HEK293 (cell line): Measurements from ENCODE around the gene KIF13A.

Experiments used
- CTCF ChIA-PET: fragments of 350-600 bp; formaldehyde crosslinking; extraction: SDS; loops from one replicate; lab custom pipeline; 2021; ENCODE audit warnings: antibody characterized with exemption; lab: Yijun Ruan, JAX
- POLR2A ChIA-PET: fragments of 300-600 bp; formaldehyde crosslinking; extraction: SDS; loops from one replicate; lab custom pipeline; 2020; ENCODE audit warnings: antibody characterized with exemption, inconsistent platforms; lab: Yijun Ruan, JAX
- H3K27ac ChIP-seq: fragments of 200-500 bp; sonication (Bioruptor generic); 2 replicates; pipeline ENCODE4 v1.5.1; 2014; ENCODE audit warnings: low read depth, low read length, control low read depth, inconsistent platforms; ENCODE audit errors: extremely low read depth
- H3K36me3 ChIP-seq, 2 experiments: fragments of 200-500 bp in 1 of 2; sonication (Bioruptor generic) in 1 of 2; 1 replicate in 1 of 2; 2 replicates in 1 of 2; pipeline ENCODE4 v1.5.1; 2014 to 2017; ENCODE audit warnings: inconsistent platforms in 2 of 2, low read length in 2 of 2; ENCODE audit not compliant: control insufficient read depth in 2 of 2, insufficient read depth in 1 of 2
- H3K4me1 ChIP-seq: fragments of 200-500 bp; sonication (Bioruptor generic); 2 replicates; pipeline ENCODE4 v1.5.1; 2014; ENCODE audit warnings: mild to moderate bottlenecking, low read length, inconsistent platforms; ENCODE audit not compliant: control insufficient read depth, insufficient read depth
- H3K4me3 ChIP-seq: 2 replicates; pipeline ENCODE4 v1.5.1; 2011; ENCODE audit warnings: low read depth, mild to moderate bottlenecking, control low read depth, low read length, moderate library complexity
- H3K9me3 ChIP-seq: fragments of 200-500 bp; sonication (Bioruptor generic); 2 replicates; pipeline ENCODE4 v1.5.1; 2014; ENCODE audit warnings: low read depth, low read length, inconsistent platforms; ENCODE audit not compliant: control insufficient read depth, insufficient read depth
- BCL6B ChIP-seq: fragments of 450-650 bp; formaldehyde crosslinking; IDR thresholded peaks from 2 replicates; pipeline ENCODE4 v1.5.1; 2017; ENCODE audit warnings: missing biosample characterization, missing genetic modification characterization
- GLI2 ChIP-seq: fragments of 450-650 bp; formaldehyde crosslinking; IDR thresholded peaks from 2 replicates; pipeline ENCODE4; 2017; ENCODE audit warnings: missing biosample characterization, missing genetic modification characterization, low read depth, borderline replicate concordance
- GLI4 ChIP-seq: fragments of 450-650 bp; formaldehyde crosslinking; IDR thresholded peaks from 2 replicates; pipeline ENCODE4 v1.5.1; 2016; ENCODE audit warnings: missing biosample characterization, missing genetic modification characterization
- HIC1 ChIP-seq: fragments of 450-650 bp; formaldehyde crosslinking; IDR thresholded peaks from 2 replicates; pipeline ENCODE4 v1.5.1; 2016; ENCODE audit warnings: missing biosample characterization, missing genetic modification characterization
- IKZF3 ChIP-seq: fragments of 450-650 bp; IDR thresholded peaks from 2 replicates; pipeline ENCODE4 v1.5.0; 2018; ENCODE audit warnings: missing biosample characterization, mild to moderate bottlenecking, missing genetic modification characterization, moderate library complexity
- KLF8 ChIP-seq: fragments of 450-650 bp; formaldehyde crosslinking; IDR thresholded peaks from 2 replicates; pipeline ENCODE4 v1.5.1; 2016; ENCODE audit warnings: missing biosample characterization, missing genetic modification characterization
- MEIS1 ChIP-seq: sonication (generic); formaldehyde crosslinking; IDR thresholded peaks from 2 replicates; pipeline ENCODE4 v1.8.1; 2022; ENCODE audit warnings: missing genetic modification reagents, mild to moderate bottlenecking, borderline replicate concordance
- MYNN ChIP-seq: fragments of 450-650 bp; formaldehyde crosslinking; IDR thresholded peaks from 2 replicates; pipeline ENCODE4 v1.5.1; 2016; ENCODE audit warnings: missing biosample characterization, missing genetic modification characterization, borderline replicate concordance
- REST ChIP-seq: fragments of 450-650 bp; formaldehyde crosslinking; IDR thresholded peaks from 2 replicates; pipeline ENCODE4 v1.5.1; 2016; ENCODE audit warnings: missing biosample characterization, missing genetic modification characterization
- SCRT1 ChIP-seq: fragments of 450-650 bp; formaldehyde crosslinking; IDR thresholded peaks from 2 replicates; pipeline ENCODE4 v1.5.1; 2016; ENCODE audit warnings: missing biosample characterization, missing genetic modification characterization, borderline replicate concordance
- SCRT2 ChIP-seq: fragments of 450-650 bp; formaldehyde crosslinking; IDR thresholded peaks from 2 replicates; pipeline ENCODE4 v1.5.1; 2016; ENCODE audit warnings: missing biosample characterization, missing genetic modification characterization
- ZBTB21 ChIP-seq: fragments of 450-650 bp; formaldehyde crosslinking; IDR thresholded peaks from 2 replicates; pipeline ENCODE4 v1.5.1; 2017; ENCODE audit warnings: missing biosample characterization, missing genetic modification characterization
- ZNF112 ChIP-seq: fragments of 450-650 bp; formaldehyde crosslinking; IDR thresholded peaks from 2 replicates; pipeline ENCODE4 v1.5.0; 2017; ENCODE audit warnings: missing biosample characterization, missing genetic modification characterization
- ZNF114 ChIP-seq: fragments of 450-650 bp; formaldehyde crosslinking; IDR thresholded peaks from 2 replicates; pipeline ENCODE4 v1.5.0; 2017; ENCODE audit warnings: missing biosample characterization, missing genetic modification characterization
- ZNF146 ChIP-seq: fragments of 450-650 bp; formaldehyde crosslinking; IDR thresholded peaks from 2 replicates; pipeline ENCODE4 v1.5.1; 2016; ENCODE audit warnings: missing biosample characterization, missing genetic modification characterization
- ZNF19 ChIP-seq: fragments of 450-650 bp; formaldehyde crosslinking; IDR thresholded peaks from 2 replicates; pipeline ENCODE4; 2016; ENCODE audit warnings: missing biosample characterization, missing genetic modification characterization, low read depth
- ZNF292 ChIP-seq: fragments of 450-650 bp; formaldehyde crosslinking; IDR thresholded peaks from 2 replicates; pipeline ENCODE4 v1.5.1; 2016; ENCODE audit warnings: low read depth, missing biosample characterization, missing genetic modification characterization, borderline replicate concordance
- ZNF426 ChIP-seq: fragments of 450-650 bp; formaldehyde crosslinking; IDR thresholded peaks from 2 replicates; pipeline ENCODE4 v1.5.1; 2017; ENCODE audit warnings: missing biosample characterization, missing genetic modification characterization, mild to moderate bottlenecking, inconsistent platforms, moderate library complexity
- ZNF521 ChIP-seq: fragments of 450-650 bp; formaldehyde crosslinking; IDR thresholded peaks from 2 replicates; pipeline ENCODE4 v1.5.1; 2017; ENCODE audit warnings: missing biosample characterization, mild to moderate bottlenecking, missing genetic modification characterization
- ZNF548 ChIP-seq: fragments of 450-650 bp; formaldehyde crosslinking; IDR thresholded peaks from 2 replicates; pipeline ENCODE4 v1.5.1; 2016; ENCODE audit warnings: missing biosample characterization, missing genetic modification characterization
- ZNF571 ChIP-seq: fragments of 450-650 bp; formaldehyde crosslinking; IDR thresholded peaks from 2 replicates; pipeline ENCODE4 v1.5.0; 2017; ENCODE audit warnings: missing biosample characterization, missing genetic modification characterization
- ZNF621 ChIP-seq: fragments of 450-650 bp; formaldehyde crosslinking; IDR thresholded peaks from 2 replicates; pipeline ENCODE4 v1.5.1; 2017; ENCODE audit warnings: missing biosample characterization, missing genetic modification characterization
- ZNF623 ChIP-seq: fragments of 450-650 bp; formaldehyde crosslinking; IDR thresholded peaks from 2 replicates; pipeline ENCODE4 v1.5.1; 2016; ENCODE audit warnings: missing biosample characterization, missing genetic modification characterization
- ZNF670 ChIP-seq: fragments of 450-650 bp; formaldehyde crosslinking; IDR thresholded peaks from 2 replicates; pipeline ENCODE4 v1.5.1; 2016; ENCODE audit warnings: missing biosample characterization, missing genetic modification characterization, low read depth
- ZNF843 ChIP-seq: fragments of 450-650 bp; formaldehyde crosslinking; IDR thresholded peaks from 2 replicates; pipeline ENCODE4 v1.5.1; 2016; ENCODE audit warnings: missing biosample characterization, missing genetic modification characterization
- ZSCAN16 ChIP-seq: fragments of 450-650 bp; formaldehyde crosslinking; IDR thresholded peaks from 2 replicates; pipeline ENCODE4 v1.5.1; 2016; ENCODE audit warnings: missing biosample characterization, missing genetic modification characterization

KIF13A gene

GRCh38 chr6:17917837-17918763, 69.3 kb downstream of the KIF13A start:
- no peaks in the 10 kb centered on the region for H3K4me1 ChIP-seq
- H3K36me3 ChIP-seq, result no peaks in the 10 kb centered on the region
- no peak overlapping the region for H3K4me3 ChIP-seq
- POLR2A ChIA-PET, result no interaction called here
- H3K27ac ChIP-seq, result no peak overlapping the region
- CTCF ChIA-PET, result interaction anchor here (0.6 to 0.8 kb wide), 4 partner anchors 41 to 205 kb away, joined by 4 to 5 read pairs (median 4); partner anchors contain the start of gene NHLRC1
- TF ChIP-seq ZNF112, result no peak
- peak; percentile 84 for TF ChIP-seq SCRT2 (tag by site-specific recombination)
- no peak for TF ChIP-seq ZNF19
- peak; percentile 58; the same call in 1 of the 2 replicates for TF ChIP-seq SCRT1 (tag by site-specific recombination)
- H3K9me3 ChIP-seq, result no peaks in the 10 kb centered on the region

GRCh38 chr6:17914651-17915050, 72.8 kb downstream of the KIF13A start:
- Histone ChIP-seq H3K36me3 (no peaks in the 10 kb centered on the region), H3K27ac (no peak overlapping the region), H3K4me3 (no peak overlapping the region), H3K4me1 (no peaks in the 10 kb centered on the region), H3K9me3 (no peaks in the 10 kb centered on the region)
- TF ChIP-seq ZNF670 (no peak), GLI4 (tag by site-specific recombination) (no peak), BCL6B (tag by site-specific recombination) (no peak), MEIS1 (no peak)
- POLR2A ChIA-PET, result no interaction called here
- CTCF ChIA-PET, result interaction anchor here (1.3 kb wide), 1 partner anchor 9 kb away, joined by 3 read pairs; no protein-coding TSS in a partner anchor

- H3K4me1 ChIP-seq, result no peaks in the 10 kb centered on the region
- H3K4me3 ChIP-seq, result no peak overlapping the region
- H3K9me3 ChIP-seq, result no peaks in the 10 kb centered on the region
- H3K27ac ChIP-seq, result no peak overlapping the region
- CTCF ChIA-PET, result interaction anchor here (0.8 kb wide), 1 partner anchor 15 kb away, joined by 3 read pairs; no protein-coding TSS in a partner anchor
- POLR2A ChIA-PET, result no interaction called here
- H3K36me3 ChIP-seq, result no peaks in the 10 kb centered on the region
- TF ChIP-seq ZNF426 (no peak), REST (tag by site-specific recombination) (no peak), IKZF3 (tag by site-specific recombination) (no peak), ZNF623 (tag by site-specific recombination) (no peak), ZNF292 (tag by site-specific recombination) (no peak), ZNF521 (tag by site-specific recombination) (no peak), ZNF571 (no peak), ZNF146 (tag by site-specific recombination) (no peak), ZNF548 (tag by site-specific recombination) (no peak), KLF8 (tag by site-specific recombination) (no peak), ZNF843 (tag by site-specific recombination) (no peak), ZBTB21 (tag by site-specific recombination) (no peak), HIC1 (tag by site-specific recombination) (no peak), ZNF114 (tag by site-specific recombination) (no peak), MYNN (tag by site-specific recombination) (no peak), ZSCAN16 (tag by site-specific recombination) (no peak), ZNF621 (tag by site-specific recombination) (no peak), GLI2 (tag by site-specific recombination) (no peak)
Measured at GRCh38 chr6:17912521-17912920, 74.9 kb downstream of the KIF13A start.
